ENCODE measurements around the gene ACSS3.
"Not testable (repeated sequence)": the region's sequence is repeated elsewhere in the genome, so short reads cannot be mapped to it uniquely, and the experiment has no call there.

DNA sequence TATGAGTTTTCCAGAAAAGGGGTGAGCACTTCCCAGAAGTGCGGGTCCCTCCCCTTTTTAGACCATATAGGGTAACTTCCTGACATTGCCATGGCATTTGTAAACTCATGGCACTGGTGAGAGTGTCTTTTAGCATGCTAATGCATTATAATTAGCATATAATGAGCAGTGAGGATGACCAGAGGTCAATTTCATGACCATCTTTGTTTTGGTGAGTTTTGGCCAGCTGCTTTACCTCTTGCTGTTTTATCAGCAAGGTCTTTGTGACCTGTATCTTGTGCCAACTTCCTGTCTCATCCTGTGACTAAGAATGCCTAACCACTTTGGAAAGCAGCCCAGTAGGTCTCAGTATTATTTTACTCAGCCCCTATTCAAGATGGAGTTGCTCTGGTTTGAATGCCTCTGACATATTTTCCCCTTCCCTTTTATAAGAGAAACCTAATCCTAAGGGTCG is 131.9 kb downstream of the ACSS3 start:
- TF ChIP-seq EP300 (IDR thresholded peaks at IDR 0.05) = not testable (repeated sequence)
- TF ChIP-seq, protein P1, sequence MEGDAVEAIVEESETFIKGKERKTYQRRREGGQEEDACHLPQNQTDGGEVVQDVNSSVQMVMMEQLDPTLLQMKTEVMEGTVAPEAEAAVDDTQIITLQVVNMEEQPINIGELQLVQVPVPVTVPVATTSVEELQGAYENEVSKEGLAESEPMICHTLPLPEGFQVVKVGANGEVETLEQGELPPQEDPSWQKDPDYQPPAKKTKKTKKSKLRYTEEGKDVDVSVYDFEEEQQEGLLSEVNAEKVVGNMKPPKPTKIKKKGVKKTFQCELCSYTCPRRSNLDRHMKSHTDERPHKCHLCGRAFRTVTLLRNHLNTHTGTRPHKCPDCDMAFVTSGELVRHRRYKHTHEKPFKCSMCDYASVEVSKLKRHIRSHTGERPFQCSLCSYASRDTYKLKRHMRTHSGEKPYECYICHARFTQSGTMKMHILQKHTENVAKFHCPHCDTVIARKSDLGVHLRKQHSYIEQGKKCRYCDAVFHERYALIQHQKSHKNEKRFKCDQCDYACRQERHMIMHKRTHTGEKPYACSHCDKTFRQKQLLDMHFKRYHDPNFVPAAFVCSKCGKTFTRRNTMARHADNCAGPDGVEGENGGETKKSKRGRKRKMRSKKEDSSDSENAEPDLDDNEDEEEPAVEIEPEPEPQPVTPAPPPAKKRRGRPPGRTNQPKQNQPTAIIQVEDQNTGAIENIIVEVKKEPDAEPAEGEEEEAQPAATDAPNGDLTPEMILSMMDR (IDR thresholded peaks at IDR 0.05) = not testable (repeated sequence)

Data from ovary (tissue), 3 donors.